ENCODE data around the gene LAMC3. TPM values are rescaled to one million over a fixed set of nuclear protein-coding genes. Genes with fewer than 3 reads are reported as not detected.

Gene LAMC3
- total RNA-seq, 2 experiments from 2014 or later, result 0.66 to 1.7 TPM

GRCh38 chr9:131069699-131070098, 60.7 kb downstream of the LAMC3 start:
- ChIA-PET POLR2A (no interaction called here), CTCF (no interaction called here)
- Histone ChIP-seq H3K9me3 (ENCODE audit: control insufficient read depth in 1 of 2, insufficient read depth in 1 of 2, low read length in 2 of 2) (no peaks in the 10 kb centered on the region), H3K27ac (ENCODE audit: low read depth in 1 of 2, low read length in 2 of 2) (no peak overlapping the region), H3K4me3 (ENCODE audit: low read length) (no peak overlapping the region), H3K36me3 (ENCODE audit: insufficient read depth, low read length) (no peaks in the 10 kb centered on the region), H3K4me1 (ENCODE audit: insufficient read depth, low read length) (no peaks in the 10 kb centered on the region), H3K27me3 (ENCODE audit: control insufficient read depth in 1 of 2, insufficient read depth in 2 of 2, low read length in 2 of 2) (no peaks in the 10 kb centered on the region)
- Mint-ChIP-seq H3K27me3 (no peaks in the 10 kb centered on the region), H3K27ac (no peak overlapping the region), H3K9me3 (no peaks in the 10 kb centered on the region), H3K36me3 (ENCODE audit: low read depth) (no peaks in the 10 kb centered on the region), H3K4me3 (no peak overlapping the region), H3K4me1 (ENCODE audit: low read depth) (no peaks in the 10 kb centered on the region)
- intact Hi-C loops (cut with DNase I, micrococcal nuclease), result no loop called here
- no peak for TF ChIP-seq CTCF (IDR thresholded peaks at IDR 0.05)
- no peak for ATAC-seq (ENCODE audit: poor library complexity)
- DNase-seq, result no peak

DNA sequence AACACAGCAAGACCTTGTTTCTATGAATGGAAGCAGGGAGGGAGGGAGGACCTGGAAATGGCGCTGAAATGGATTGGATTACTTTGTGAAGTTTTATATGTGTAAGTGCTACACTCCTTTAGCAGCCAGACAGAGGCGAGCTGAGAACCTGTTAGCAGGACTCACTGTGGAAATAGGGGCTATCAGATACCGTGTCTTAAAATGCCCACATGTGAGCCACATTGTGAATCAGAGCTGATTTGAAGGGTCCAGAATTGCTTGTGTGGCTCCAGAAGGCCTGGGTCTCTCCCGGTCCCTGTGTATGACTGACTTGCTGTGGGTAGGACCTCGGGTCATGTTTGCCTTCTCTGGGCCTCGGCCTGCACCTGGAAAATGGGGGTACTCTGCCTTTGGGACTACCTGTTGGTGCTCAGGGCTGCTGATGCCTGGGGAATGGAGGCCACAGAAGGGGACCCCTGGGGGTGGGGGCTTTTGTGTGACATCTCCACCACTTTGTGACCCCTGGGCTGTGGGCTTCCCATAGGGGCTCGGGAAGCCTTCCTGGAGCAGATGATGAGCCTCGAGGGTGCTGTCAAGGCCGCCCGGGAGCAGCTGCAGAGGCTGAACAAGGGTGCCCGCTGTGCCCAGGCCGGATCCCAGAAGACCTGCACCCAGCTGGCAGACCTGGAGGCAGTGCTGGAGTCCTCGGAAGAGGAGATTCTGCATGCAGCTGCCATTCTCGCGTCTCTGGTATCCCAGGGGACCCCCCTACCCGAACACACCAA, 63.3 kb downstream of the LAMC3 start:
- Mint-ChIP-seq H3K27ac (no peak overlapping the region), H3K27me3 (no peaks in the 10 kb centered on the region), H3K4me1 (ENCODE audit: low read depth) (no peaks in the 10 kb centered on the region), H3K9me3 (no peaks in the 10 kb centered on the region), H3K36me3 (ENCODE audit: low read depth) (no peaks in the 10 kb centered on the region), H3K4me3 (no peak overlapping the region)
- ChIA-PET POLR2A (no interaction called here), CTCF (no interaction called here)
- intact Hi-C loops (cut with DNase I, micrococcal nuclease), result no loop called here
- H3K36me3 ChIP-seq (ENCODE audit: insufficient read depth, low read length), result no peaks in the 10 kb centered on the region
- H3K9me3 ChIP-seq (ENCODE audit: control insufficient read depth in 1 of 2, insufficient read depth in 1 of 2, low read length in 2 of 2), result no peaks in the 10 kb centered on the region
- DNase-seq, result no peak
- no peaks in the 10 kb centered on the region for H3K4me1 ChIP-seq (ENCODE audit: insufficient read depth, low read length)
- no peak overlapping the region for H3K4me3 ChIP-seq (ENCODE audit: low read length)
- no peak overlapping the region for H3K27ac ChIP-seq (ENCODE audit: low read depth in 1 of 2, low read length in 2 of 2)
- no peak for ATAC-seq (ENCODE audit: poor library complexity)
- TF ChIP-seq CTCF (IDR thresholded peaks at IDR 0.05), result no peak
- no peaks in the 10 kb centered on the region for H3K27me3 ChIP-seq (ENCODE audit: control insufficient read depth in 1 of 2, insufficient read depth in 2 of 2, low read length in 2 of 2)

DNA sequence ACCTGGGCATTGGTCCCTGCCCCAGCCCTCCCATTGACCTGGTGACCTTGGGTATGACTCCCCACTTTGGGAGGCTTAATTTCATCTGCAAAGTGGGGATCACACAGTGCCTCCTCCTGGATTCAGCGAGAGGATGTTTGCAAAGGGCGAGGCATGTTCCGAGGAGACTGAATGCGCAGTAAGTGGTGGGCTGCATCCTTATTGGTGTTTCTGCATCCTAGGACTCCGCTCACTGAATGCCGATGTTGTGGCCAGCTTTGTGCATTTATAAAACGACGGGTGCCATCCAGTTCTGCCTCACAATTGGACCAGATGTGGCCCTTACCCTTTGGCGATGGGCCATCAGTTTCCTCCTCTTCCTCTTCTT, 63.9 kb downstream of the LAMC3 start:
- no peaks in the 10 kb centered on the region for H3K27me3 ChIP-seq (ENCODE audit: control insufficient read depth in 1 of 2, insufficient read depth in 2 of 2, low read length in 2 of 2)
- H3K27ac ChIP-seq (ENCODE audit: low read depth in 1 of 2, low read length in 2 of 2), result no peak overlapping the region
- ChIA-PET CTCF (no interaction called here), POLR2A (no interaction called here)
- no peaks in the 10 kb centered on the region for H3K9me3 ChIP-seq (ENCODE audit: control insufficient read depth in 1 of 2, insufficient read depth in 1 of 2, low read length in 2 of 2)
- ATAC-seq (ENCODE audit: poor library complexity), result no peak
- no peaks in the 10 kb centered on the region for H3K4me1 ChIP-seq (ENCODE audit: insufficient read depth, low read length)
- H3K4me3 ChIP-seq (ENCODE audit: low read length), result no peak overlapping the region
- no peaks in the 10 kb centered on the region for H3K9me3 Mint-ChIP-seq
- H3K27ac Mint-ChIP-seq, result no peak overlapping the region
- H3K36me3 Mint-ChIP-seq (ENCODE audit: low read depth), result no peaks in the 10 kb centered on the region
- no peaks in the 10 kb centered on the region for H3K27me3 Mint-ChIP-seq
- DNase-seq, result no peak
- no peak for TF ChIP-seq CTCF (IDR thresholded peaks at IDR 0.05)
- H3K4me1 Mint-ChIP-seq (ENCODE audit: low read depth), result no peaks in the 10 kb centered on the region
- no peaks in the 10 kb centered on the region for H3K36me3 ChIP-seq (ENCODE audit: insufficient read depth, low read length)
- no peak overlapping the region for H3K4me3 Mint-ChIP-seq
- intact Hi-C loops (cut with DNase I, micrococcal nuclease), result no loop called here
